HG02885 (cell line): ENCODE measurements around the gene MMP3.

Experiments
- ATAC-seq: cut with Tn5 transposase; IDR thresholded peaks from one replicate; pipeline ENCODE4 v1.9.1; 2021; ENCODE audit warnings: mild to moderate bottlenecking; ENCODE audit not compliant: unreplicated experiment, poor library complexity

MMP3 gene

DNA sequence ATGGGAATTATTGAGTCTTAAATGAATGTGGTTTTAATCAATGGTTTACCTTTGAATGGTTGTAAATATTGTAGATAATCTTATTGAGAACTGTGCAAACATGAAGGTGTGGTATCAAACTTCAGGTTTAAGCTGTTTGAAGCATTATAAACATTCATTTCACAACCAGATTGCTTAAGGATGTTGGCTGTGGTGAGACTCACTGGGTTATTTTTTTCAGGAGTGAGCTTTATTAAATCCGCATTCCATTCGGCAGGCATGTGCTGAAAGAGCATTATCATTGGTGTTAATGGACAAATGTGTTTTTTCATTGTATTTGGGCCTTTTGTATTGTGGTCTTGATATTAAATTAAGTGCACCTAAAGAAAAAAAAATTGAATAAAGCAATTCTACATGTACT lies 9.7 kb downstream of the MMP3 start:
- ATAC-seq, result no peak

DNA sequence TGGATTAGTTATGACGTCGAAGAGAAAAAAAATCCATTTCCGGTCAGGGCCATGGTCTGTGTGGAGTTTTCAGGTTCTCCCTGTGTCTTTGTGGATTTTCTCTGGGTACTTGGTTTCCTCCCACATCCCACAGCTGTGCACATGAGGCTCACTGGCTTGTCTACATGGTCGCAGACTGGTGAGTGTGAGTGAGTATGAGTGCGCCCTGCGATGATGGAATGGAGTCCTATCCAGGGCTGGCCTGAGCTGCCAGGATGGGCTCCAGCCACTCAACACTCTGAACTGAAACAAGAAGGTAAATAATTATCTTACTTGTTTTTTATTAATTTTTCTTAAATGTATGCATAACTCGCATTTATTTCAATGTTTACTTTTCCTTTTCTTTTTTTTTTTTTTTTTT lies 10.8 kb downstream of the MMP3 start:
- no peak for ATAC-seq

DNA sequence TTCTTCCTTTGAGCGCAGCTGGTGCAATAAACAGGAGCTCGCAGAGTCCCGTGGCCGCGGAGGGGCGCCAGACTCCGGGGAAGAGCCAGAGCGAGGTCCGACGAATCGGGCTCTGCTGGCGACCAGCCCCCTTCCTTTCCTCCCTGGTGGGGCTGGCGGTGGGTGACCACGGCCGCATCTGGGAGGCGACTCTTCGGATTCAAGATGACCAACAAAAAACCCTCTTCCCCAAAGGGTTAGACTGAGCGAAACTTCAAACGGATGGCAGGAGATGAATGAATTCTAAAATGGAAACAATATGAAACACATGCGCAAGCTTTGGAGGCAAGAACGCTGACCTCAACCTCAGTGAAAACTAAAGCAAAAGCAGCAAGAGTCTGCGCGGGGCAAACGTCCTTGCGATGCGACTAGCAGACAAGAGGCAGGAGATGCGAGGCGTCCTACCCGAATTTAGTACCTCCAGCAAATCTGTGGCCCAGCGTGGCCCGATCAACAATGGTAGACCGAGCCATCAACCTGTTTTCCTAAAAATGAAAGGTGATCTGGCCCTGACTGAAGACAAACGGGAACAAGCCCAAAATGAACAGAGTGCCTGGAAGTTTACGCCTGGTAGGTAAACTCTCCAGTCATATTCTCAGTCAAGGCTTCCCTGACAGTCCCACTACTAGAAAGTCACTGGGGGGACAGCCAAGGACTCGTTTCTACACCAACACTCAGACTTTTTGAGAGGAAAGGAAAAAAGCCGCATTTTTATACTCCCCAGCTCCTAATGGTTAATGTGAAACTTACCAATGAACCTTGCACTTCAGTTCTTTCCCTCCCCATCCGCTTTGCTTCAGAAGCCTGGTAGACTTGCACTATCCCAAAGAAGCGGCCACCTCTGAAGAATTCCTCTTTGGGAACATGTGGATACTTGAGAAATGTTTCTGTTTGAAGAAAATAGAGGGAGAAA lies 11.6 kb downstream of the MMP3 start:
- peak; percentile 63 for ATAC-seq

DNA sequence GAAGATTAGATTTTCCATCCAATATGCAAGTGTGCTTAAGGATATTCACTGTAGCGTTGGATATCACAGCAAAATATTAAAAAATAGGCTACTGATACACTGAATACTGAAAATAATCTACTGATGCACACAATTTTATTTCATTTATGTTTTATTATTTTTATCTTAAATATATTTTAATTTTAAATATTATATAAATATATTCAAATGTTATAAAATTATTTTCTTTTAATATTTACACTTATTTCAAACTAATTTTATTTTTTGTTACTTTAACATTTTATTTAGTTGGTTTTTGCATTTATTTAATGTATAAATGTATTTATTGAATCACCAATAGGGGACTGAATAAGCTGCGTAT lies 12.3 kb downstream of the MMP3 start:
- no peak for ATAC-seq

DNA sequence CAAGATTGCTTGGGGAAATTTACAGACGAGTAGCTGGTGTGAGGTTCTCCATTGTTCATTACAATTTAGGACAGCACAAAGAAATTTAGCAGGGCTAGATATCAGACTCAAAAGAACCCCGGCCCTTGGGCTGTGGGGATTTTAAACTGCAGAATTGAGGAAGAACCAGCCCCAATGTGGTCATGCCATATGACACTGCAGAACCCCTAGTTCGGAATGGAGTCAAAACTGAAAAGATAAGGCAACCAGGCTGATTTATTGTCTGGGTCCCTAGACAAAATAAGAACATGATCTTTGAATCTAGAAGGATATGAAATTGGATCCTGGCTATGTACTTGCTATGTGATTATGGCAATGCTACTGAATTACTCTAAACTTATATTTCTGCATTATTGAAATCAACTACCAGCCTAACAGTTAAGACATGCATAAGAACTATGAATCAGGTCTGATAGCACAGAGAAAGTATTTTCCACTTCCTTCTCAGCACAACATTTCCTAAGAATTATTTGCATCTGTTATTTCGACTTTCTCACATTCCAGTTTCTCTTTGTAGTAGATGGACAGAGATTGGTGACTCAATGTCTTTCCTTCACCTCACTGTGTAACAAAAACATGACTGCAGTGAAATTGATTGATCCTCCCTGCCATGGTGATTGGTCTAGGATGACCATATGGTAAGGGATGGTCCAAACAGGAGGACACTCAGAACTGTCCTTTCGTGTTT lies 13.2 kb downstream of the MMP3 start:
- ATAC-seq, result no peak

DNA sequence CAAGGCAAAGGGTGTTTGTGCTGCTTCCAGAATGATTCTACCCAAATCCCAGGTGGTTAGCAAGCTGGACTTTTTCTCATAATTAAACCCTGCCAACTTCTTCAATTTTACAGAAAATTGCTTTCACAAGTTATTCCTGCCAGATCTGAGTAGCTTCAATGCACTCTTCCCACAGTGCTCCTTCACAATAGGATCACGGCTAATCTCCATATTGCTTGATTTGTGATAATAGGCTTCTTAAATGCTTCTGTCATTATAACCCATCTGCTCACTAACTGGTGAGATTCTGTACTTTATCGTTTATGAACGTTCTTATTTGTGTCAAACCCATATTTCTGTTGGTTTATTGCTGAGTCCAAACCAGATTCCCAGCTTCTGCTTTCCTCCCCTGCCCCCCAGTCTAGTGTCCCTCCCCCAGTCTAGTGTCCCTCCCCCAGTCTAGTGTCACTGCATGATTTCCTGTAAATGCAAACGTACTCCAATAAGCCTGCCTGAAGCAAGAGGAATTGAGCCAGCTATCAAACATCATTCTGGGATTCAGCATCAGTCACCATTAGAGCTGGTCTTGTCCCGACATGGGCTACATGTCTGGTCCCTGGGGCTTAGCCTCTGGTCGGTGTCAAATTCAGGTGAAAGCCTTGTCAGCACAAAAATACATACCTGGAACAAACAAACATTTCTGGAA lies 14.0 kb downstream of the MMP3 start:
- ATAC-seq, result no peak

DNA sequence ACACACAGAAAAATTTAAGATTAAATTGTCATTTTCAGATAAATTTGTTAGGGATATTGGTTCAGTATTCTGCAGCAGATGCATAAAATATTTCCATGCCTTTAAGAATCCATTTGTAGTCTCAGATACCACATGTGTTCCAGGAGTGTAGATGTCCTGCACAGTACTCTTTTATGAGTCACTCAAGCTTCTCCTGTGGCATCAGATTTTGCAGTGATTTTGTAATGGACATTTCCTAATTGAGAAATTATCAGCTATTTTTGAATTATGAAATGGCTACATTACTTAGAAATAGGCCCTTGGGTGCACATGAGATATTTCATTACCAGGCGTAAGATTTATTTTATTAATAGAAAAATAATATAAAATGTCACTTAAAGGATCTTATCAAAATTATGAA lies 18.9 kb downstream of the MMP3 start:
- ATAC-seq, result no peak

DNA sequence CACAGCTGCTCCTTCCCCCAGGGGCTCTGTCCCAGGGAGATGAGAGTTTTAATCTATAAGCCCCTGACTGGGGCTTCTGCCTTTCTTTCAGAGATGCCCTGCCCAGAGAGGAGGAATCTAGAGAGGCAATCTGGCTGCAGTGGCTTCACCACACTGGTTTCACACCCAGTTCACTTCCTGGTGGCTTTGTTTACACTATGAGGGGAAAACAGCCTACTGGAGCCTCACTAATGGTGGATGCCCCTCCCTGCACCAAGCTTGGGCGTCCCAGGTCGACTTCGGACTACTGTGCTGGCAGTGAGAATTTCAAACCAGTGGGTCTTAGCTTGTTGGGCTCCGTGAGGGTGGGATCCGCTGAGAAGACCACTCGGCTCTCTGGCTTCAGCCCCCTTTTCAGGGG lies 23.9 kb downstream of the MMP3 start:
- no peak for ATAC-seq

DNA sequence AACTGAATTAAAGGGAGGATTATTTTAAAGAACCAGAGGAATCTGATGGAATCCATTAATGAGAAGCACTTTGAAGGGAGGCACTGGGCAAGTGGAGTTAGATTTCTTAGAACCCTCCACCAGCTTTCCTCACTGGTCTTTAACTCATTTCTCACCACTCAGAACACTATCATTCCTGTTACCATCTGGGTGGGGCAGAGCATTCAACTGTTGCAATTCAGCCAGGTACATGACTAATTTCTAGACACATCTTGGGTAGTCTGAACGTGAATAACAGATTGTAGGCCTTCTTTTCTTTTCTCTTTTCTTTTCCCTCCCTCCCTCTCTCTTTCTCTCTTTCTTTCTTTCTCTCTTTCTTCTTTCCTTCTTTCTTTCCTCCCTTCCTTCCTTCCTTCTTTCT lies 29.9 kb downstream of the MMP3 start:
- no peak for ATAC-seq

DNA sequence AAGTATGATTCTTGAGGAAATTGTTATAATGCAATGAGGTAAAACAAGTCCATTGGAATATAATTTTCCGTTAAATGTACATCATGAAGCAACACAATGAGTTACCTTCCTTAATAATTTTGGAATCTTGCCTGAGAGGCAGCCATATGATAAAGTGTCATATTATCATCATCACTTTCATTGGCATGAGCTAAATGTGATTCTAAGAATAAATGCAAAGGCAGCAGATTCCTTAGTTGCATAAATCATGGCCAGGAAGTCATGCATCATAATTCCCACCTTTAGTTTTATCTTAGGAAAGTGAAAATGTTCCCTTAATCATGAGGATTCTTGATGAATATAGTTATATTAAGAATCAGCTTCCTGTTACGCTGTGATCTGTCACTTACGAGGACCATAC lies 31.2 kb downstream of the MMP3 start:
- ATAC-seq, result no peak

DNA sequence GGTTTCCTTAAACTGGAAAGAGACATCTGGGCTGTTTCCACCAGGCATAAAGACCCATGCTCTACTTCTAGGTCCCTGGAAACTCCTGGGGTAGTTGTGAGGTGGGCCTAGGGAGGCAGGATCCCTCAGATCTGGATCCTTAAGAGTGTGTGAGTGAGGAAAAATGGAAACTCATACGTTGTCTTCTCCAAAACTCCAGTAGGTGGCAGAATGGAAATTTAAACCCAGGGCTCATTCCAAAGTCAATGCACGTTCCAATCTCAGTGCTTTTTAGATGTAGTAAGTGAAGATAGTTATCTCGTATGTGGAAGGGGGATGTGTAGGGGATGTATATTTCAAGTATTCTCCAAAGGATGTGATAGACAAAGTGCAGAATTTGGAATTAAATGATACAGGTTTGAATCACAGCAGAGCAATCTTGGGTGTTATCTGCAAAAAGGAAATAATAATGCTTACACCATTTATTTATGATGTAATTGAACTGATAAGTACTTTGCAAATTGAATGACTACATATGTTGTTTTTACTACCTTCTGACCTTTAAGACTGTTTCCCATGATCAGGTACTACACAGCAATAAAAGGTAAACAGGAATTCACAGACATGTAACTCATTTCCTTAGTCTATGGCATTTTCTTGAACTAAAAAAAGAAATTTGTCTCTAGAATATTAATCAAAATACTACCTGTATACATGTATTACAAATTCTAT lies 32.3 kb downstream of the MMP3 start:
- ATAC-seq, result no peak

DNA sequence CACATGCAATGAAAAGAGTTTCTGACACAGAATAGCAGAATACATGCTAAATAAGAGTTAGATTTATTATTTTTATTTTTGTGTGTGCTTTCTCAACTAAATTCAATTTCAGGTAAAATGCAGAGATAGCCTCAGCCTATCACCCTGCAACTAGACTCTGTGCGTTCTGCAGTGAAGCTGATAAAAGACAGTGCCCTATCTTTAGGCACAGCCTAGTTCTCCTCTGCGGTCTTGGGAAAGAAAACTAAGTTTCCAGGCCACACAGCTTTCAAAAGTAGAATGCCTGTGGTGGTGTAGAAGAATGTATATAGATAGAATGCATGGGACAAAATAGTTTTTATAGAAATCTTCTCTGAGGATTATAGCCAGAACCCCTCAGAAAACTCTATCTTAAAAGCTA lies 33.4 kb downstream of the MMP3 start:
- ATAC-seq, result no peak

DNA sequence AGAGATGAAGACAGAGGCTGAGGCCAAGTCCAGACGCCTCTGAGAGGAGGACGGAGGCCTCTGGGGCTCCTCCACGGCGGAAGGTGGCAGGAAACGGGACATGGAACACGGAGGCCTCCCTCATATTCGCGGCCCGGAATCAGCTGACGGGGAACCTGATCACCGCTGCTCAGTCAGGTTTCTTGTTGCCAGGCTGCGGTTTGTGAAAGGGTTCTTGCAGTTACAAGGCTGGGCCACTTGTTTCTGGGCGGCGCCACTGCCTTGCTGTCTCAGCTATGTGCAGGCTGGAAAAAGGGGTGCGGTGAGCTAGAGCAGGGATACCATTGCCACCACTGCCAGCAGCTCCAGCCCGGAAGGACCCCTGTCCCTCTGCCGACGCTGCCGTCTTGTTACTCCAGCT lies 35.5 kb downstream of the MMP3 start:
- peak; percentile 93 for ATAC-seq

DNA sequence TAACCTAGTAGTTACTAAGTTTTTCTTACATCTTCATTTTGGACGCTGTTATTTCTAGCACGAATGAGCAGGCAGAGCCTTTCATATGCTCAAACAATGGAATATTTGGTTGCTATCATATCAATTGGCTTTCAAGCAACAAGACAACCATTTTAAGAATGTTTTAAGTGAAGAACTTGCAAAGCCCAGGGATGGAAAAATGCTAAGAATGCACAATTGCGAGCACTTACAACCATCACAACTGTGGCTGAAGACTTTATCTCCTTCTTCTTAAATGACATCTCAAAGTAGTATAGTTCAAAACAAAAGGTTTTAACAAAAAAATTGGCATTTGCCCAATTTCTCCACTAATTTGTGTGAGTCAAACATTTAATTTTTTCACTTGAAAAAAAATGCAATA lies 37.1 kb downstream of the MMP3 start:
- ATAC-seq, result no peak

DNA sequence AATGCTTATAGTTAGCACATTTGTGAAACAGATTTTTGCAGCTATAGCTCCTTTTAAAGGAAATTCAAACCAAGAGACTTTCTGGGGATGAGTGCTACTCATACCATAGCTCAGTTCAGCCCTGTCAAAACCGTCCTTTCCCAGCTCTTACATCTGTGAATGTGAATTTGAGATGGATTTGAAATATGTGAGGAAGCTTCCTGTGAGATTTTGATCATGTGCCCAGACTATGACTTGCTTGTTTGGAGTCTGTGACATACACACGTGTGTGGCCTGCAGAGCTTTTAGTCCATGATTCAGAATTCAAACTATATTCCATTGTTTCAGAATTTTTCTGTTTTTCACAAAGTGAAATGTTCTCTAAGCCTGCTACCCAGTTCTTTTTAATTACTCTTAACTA lies 41.1 kb downstream of the MMP3 start:
- ATAC-seq, result no peak

DNA sequence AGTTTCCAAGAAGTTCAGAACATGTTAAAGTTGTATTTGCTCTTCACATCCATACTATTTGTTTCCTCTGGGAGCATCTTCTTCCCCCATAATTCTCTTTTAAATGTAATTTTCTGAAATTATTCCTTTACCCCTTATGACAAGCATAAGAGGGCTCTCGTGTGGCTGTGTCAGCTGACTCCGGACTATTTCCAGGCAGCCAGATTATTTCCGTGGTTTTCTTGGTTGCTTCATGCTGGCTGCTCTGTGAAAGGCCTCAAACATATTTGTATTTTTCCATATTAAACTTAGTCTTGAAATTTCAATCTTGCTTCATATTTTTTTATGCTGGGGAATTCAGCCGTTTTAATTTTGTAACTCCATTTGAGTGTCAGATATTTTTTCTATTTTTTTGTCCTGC lies 42.6 kb downstream of the MMP3 start:
- no peak for ATAC-seq

DNA sequence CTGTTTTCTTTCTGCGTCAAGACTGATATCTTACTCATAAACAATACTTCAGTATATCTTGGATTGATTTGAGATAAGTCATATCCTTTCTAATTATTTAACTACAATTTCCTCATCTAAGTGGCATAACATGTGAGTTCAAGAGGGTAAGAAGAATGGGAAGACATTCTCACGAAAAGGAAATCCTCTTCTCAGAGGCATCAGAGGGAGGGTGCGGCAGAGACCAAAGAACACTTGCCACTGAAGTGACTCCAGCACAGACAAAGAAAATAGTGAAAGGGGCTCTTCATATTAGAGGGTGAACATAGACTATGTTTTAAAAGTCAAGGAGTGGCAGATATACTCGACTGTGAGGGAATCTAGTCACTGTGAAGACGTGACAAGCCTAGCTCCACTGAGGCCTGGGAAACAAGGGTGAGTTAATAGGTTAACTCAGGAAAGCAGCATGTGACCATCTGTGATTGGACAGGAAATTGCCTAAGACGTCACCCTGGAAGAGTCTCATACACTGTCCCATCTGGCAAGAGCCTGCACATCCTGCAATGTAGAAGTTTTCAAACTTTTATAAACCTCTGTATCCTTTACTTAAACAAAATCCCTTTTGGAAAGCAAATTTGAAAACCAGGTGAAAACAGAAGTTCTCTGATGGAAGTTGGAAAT lies 43.6 kb downstream of the MMP3 start:
- no peak for ATAC-seq

DNA sequence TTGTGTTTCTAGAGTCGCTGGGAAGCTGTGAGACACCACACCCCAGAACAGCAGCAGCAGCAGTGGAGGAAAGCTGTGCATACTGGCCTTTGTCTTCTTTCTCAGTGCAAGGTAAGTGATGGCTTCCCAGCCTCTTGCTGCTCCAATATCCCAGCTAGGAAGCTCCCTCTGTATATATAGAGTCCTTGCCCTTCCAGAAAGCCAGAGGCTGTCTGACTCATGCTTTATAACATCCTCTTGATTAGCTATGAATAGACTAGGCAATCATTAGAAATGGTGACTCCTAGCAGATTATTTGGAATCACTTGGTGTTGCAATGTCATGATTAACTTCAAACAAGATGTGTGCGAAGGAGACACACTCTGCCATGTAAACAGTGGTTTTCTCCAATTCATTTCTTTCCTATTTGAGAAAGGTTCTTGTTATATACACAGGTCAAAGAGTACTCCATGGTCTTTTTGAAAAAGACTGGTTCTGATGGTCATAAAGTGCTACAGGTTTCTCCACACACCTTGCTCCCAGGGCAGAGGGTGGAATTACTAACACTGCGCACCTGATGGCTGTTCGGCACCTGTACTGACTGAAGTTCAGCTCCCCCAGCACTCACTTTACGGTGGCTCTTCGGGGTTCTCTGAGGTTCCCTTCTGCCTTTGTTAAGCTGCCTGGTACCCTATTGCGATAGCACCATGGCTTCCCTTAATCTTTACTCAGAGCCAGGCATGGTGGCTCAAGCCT lies 45.2 kb downstream of the MMP3 start, which contains the start of gene MMP1:
TSS of gene MMP1 (minus strand) at position 149 of the 735 bp plus-strand sequence. CDS start at position 81, 68 bp downstream.
- no peak for ATAC-seq

DNA sequence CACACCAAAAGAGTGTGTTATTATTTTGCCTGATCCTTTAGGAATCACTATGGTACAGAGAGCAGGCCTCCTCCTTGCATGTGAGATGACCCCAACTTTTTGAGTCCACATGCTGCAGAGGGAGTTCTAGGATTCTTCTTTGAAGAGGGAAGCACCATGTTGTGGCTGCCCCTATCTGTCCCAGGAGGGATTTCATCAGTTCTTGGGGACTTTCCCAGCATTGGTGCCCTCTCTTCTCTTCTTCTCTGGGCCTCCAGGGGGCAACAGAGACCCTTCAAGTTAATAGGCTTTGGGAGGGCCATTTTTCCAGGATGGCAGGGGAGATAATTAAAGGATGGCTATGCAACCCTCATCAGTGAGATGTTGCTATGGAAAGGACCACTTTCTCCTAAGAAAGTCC lies 49.0 kb downstream of the MMP3 start:
- peak; percentile 91 for ATAC-seq
